ENCODE results near the gene DOCK3. TPM values are rescaled to one million over a fixed set of nuclear protein-coding genes. Genes with fewer than 3 reads are reported as not detected.

Gene DOCK3
- total RNA-seq, 4 donors from 2014 or later, result 0.33 to 5.3 (median 0.50) TPM

DNA sequence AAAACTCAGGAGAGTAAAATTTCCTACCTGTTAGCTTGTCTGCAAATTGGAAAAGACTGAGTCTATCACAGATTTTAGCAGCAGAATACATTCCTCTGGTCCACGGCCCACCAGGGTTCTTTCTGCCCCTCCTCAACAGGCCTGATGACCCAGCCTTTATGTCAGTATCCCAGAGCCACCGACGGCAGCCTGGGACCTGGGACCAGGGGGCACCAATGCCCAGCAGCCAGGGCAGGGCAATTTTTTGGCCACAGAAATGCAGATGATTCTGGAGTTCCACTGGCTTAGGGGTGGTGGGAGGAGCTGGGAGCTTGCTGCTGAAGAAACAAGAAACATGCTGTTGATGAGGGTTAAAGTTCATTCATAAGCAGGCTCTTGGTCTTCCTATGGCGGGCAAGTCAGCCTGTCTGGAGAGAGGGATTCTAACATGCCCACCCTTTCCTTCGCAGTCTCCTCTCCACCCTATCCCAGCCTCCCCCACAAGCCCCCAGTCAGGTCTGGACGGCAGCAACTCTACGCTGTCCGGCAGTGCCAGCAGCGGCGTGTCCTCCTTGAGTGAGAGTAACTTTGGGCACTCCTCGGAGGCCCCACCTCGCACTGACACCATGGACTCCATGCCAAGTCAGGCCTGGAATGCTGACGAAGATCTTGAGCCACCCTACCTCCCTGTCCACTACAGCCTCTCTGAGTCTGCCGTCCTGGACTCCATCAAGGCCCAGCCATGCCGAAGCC lies 706.0 kb downstream of the DOCK3 start:
- TF ChIP-seq, protein P1, sequence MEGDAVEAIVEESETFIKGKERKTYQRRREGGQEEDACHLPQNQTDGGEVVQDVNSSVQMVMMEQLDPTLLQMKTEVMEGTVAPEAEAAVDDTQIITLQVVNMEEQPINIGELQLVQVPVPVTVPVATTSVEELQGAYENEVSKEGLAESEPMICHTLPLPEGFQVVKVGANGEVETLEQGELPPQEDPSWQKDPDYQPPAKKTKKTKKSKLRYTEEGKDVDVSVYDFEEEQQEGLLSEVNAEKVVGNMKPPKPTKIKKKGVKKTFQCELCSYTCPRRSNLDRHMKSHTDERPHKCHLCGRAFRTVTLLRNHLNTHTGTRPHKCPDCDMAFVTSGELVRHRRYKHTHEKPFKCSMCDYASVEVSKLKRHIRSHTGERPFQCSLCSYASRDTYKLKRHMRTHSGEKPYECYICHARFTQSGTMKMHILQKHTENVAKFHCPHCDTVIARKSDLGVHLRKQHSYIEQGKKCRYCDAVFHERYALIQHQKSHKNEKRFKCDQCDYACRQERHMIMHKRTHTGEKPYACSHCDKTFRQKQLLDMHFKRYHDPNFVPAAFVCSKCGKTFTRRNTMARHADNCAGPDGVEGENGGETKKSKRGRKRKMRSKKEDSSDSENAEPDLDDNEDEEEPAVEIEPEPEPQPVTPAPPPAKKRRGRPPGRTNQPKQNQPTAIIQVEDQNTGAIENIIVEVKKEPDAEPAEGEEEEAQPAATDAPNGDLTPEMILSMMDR (IDR thresholded peaks at IDR 0.05; ENCODE audit: low read depth), result no peak

DNA sequence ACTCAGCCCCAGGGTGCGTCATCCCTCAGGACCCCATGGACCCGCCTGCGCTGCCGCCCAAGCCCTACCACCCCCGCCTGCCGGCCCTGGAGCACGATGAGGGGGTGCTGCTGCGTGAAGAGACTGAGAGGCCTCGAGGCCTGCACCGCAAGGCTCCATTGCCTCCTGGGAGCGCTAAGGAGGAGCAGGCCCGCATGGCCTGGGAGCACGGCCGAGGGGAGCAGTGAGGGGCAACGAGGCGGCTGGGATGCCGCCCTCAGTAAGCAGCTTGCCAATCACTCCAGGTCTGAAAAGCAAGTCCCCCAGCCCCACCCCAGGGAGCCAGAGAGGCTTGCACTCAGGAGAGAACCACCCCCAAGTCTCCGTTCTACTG lies 706.6 kb downstream of the DOCK3 start:
- TF ChIP-seq, protein P1 (IDR thresholded peaks at IDR 0.05; ENCODE audit: low read depth), result no peak

DNA sequence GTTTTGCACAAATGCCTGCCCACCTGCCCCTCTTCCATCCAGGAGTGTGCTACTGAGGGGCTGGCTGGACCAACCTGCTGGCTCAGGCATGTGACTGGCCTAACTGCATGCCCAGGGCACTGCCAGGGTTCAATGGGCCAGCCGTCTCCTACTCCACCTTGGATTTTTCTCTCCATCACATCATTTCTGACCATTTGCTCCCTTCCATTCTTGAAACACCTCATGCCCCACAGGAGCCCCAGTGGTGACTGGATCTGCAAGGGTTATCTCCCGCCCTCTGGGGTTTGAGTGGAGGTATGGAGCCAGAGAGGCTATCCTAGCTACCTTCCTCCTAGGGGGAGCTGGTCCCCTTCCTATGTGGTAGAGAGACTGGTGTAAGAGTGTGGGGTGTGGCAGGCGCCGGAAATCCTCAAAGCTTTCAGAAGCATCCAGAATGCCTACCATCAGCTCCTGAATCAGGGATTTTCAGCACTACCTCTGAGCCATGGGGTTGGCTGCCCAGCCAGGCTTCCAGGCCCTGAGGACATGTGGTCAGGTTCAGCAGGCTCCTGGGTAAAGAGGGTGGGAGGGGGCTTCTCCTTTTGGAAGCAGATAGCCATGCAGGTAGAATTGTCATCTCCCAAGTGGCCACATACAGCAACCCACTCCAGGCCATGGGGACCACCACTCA lies 707.5 kb downstream of the DOCK3 start:
- TF ChIP-seq, protein P1 (IDR thresholded peaks at IDR 0.05; ENCODE audit: low read depth), result no peak

DNA sequence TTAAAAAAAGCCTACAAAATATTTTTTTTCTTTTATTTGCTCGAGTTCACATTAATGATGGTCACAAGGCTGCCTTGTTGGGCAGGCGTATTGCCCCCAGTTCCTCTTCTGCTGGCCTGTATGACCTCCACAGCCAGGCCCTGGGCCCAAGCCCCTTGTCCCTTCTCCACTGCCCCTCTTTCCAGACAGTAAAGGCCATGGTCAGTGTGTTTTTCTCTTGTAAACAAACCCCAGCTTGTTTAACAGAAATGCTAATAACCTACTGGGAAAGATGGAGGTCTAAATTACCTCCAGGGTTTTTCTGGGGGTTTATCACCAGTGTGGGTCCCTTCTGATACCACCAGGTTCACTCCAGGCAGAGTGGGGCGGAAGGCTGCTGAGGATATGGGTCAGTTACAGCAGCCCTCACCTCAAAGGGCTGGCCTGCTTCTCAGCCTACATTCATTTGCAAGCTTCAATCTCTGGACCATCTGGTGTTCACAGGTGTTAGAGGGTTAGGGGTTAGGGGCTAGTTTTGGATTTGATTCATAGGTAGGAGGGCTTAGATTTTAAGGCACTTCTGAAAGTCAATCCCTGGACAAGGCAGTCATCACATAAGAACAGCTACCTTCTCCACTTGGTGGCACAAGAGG lies 708.3 kb downstream of the DOCK3 start:
- TF ChIP-seq, protein P1 (IDR thresholded peaks at IDR 0.05; ENCODE audit: low read depth), result no peak

DNA sequence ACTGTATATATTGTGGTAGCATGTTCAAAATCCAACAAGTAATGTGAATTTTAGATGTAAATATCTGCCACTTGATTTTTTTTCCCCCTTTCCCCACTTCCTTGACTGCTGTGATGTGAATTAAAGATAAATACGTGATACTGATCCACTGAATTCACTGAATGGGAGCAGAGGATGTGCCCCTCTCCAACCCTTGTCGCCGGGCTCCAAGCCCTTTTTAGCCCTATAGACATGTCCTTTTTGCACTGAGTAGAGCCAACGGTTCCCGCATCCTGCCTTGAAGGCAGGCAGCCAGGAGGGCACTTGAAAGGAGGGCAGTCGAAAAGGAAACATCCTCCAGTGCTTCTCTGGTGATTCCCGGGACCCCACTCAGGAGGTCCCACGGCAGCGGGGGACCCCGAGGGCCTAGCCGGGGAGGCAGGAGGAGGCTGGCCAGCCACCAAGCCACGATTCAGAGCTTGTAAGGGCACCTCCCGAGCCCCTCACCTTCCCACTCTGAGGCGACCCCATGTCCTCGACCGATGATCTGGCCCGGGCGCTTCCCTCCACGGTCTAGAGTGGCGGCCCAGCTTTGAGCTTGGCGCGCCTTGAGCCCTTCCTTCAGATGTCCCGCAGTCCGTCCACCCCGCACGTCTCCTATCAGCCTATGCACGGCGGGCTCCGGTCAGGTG lies 709.5 kb downstream of the DOCK3 start:
- TF ChIP-seq, protein P1 (IDR thresholded peaks at IDR 0.05; ENCODE audit: low read depth), result no peak

DNA sequence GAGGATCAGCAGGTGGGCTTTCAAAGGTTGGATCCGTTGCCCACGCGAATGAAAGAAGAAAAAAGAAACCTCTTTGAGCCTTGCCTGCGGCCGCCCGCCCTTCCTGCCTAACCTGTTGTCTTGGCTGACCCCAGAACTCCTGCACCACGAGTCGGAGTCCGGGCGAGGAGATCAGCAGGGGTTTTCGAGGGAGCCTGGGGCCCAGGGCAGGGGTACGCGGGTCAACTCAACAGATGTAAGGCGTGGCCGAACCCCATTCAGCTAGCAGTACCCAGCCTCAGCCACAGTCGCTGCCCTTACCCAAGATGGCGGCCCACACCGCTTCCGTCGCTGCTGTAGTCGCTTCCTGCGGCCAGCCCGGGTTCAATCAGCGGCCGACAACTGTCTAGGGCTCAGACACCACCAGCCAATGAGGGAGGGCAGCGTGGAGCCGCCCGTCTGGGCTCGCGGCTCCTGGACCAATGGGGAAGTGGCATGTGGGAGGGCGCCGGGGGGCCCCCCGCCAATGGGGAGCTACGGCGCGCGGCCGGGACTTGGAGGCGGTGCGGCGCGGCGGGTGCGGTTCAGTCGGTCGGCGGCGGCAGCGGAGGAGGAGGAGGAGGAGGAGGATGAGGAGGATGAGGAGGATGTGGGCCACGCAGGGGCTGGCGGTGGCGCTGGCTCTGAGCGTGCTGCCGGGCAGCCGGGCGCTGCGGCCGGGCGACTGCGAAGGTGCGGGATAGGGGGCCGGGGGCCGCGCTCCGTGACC lies 710.2 kb downstream of the DOCK3 start, which contains the start of gene MANF:
Gene MANF, plus strand, starts transcription at position 566 of the 748 bp plus-strand sequence. Its CDS starts 52 bp downstream, at position 618.
- TF ChIP-seq, protein P1 (IDR thresholded peaks at IDR 0.05; ENCODE audit: low read depth), result no peak

All from subcutaneous adipose tissue (tissue), 4 donors.